Measurements from ENCODE around the gene ARHGAP30. TPM values are rescaled to one million over a fixed set of nuclear protein-coding genes. Genes with fewer than 3 reads are reported as not detected.

ARHGAP30 gene
- total RNA-seq, 2 donors from 2014 or later: 1.4 to 4.6 TPM

DNA sequence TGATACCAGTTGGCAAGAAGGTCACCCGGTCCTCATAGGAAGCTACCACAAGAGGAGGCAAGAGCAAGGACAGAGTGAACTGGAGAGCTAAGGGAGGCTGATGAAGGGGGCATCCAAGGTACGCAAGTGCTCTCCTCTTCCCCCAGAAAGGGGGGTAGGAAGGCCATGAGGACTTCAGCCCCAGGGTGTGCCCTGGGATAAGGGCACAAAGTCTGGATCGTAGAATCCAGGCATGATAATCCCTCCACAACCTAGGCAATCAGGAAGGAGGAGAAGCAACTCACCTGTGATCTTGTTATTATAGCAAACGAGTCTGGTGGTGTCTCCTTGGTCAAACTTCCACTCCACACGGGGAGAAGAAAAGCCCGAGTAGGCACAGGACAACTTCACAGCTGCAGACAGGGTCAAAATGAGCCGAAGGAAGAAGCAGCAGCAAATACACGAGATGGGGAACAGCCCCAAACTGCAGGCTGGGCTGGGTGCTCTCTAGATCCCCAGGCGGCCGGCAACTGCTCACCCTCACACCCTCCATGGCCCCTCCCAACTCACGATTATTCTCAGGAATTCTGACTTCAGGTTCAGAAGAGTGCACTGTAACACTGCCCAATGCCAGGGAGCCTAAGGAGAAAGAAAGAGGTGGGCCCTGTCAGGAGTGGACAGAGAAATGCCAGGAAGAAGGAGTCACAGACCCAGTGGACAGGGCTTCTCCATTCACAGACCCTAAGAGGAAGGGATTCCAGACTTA is 68.8 kb downstream of the ARHGAP30 start:
- Histone ChIP-seq H3K4me1 (peaks cover 0 to 13% of the 10 kb centered on the region in 2 donors), H3K9me3 (no peaks in the 10 kb centered on the region), H3K4me3 (no peak overlapping the region), H3K27ac (no peak overlapping the region), H3K27me3 (no peaks in the 10 kb centered on the region), H3K36me3 (peaks cover 10% of the 10 kb centered on the region)
- TF ChIP-seq, protein P1, sequence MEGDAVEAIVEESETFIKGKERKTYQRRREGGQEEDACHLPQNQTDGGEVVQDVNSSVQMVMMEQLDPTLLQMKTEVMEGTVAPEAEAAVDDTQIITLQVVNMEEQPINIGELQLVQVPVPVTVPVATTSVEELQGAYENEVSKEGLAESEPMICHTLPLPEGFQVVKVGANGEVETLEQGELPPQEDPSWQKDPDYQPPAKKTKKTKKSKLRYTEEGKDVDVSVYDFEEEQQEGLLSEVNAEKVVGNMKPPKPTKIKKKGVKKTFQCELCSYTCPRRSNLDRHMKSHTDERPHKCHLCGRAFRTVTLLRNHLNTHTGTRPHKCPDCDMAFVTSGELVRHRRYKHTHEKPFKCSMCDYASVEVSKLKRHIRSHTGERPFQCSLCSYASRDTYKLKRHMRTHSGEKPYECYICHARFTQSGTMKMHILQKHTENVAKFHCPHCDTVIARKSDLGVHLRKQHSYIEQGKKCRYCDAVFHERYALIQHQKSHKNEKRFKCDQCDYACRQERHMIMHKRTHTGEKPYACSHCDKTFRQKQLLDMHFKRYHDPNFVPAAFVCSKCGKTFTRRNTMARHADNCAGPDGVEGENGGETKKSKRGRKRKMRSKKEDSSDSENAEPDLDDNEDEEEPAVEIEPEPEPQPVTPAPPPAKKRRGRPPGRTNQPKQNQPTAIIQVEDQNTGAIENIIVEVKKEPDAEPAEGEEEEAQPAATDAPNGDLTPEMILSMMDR (IDR thresholded peaks at IDR 0.05): no peak
- no peak for DNase-seq (ENCODE audit: low spot score)

DNA sequence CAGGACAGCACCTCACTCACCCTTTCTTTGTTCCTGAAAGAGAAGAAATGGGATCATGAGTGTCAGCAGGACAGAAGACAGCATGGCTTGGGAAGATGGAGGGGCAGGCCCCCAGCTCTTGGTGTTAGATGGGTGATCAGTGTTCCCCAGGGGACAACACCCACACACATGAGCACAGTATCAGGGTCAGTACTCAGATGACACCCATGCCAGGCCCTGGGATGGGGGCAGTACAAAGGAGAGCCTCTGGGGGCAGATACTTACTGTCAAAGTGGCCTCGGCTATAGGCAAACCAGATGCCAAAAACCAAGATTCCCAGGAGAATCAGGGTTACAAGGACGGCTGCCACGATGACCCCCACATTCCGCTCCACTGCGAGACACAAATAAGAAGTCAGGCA is 70.3 kb downstream of the ARHGAP30 start:
- H3K27me3 ChIP-seq: no peaks in the 10 kb centered on the region
- H3K4me3 ChIP-seq: no peak overlapping the region
- no peaks in the 10 kb centered on the region for H3K9me3 ChIP-seq
- peaks cover 0 to 13% of the 10 kb centered on the region in 2 donors for H3K4me1 ChIP-seq
- TF ChIP-seq, protein P1 (IDR thresholded peaks at IDR 0.05): no peak
- H3K27ac ChIP-seq: no peak overlapping the region
- H3K36me3 ChIP-seq: peaks cover 10% of the 10 kb centered on the region
- no peak for DNase-seq (ENCODE audit: low spot score)

DNA sequence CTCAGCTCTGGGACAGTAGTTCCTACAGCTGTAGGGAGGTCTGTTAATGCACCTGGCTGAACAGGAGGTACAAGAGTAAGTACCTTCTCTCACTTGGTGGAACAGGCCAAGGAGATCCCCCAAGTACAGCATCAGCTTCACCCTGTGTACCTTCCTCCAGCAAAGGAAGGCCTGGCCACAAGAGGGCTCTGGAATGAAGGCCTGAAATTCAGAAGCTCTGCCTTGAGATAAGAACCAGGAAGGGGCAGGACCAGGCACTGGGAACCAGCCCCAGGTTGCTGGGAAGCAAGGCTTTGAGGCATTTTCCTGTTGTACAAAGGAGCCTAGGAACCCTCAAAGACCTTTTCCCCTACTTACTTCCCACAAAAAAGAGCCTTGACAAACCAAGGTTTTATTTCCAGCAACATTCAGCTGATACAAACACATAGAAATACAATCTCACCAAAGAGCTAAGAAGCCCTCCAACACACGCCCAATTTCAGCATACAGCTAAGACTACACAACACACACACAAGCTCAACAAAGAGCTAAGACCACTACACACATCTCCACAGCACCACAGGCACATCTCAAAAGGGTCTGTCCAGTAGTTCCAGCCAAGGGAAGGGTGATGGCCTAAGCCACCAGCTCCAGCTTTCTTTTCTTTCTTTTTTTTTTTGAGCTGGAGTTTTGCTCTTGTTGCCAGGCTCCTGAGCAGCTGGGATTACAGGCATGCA is 72.2 kb downstream of the ARHGAP30 start:
- Histone ChIP-seq H3K27ac (peak overlapping the region; percentile 31 to 52), H3K27me3 (no peaks in the 10 kb centered on the region)
- peak; percentile 79 for DNase-seq (ENCODE audit: low spot score)

More for the DNA sequence above, 72.2 kb downstream of the ARHGAP30 start:
- Histone ChIP-seq H3K9me3 (no peaks in the 10 kb centered on the region), H3K4me1 (peaks cover 0 to 13% of the 10 kb centered on the region in 2 donors), H3K4me3 (no peak overlapping the region), H3K36me3 (peaks cover 10% of the 10 kb centered on the region)
- TF ChIP-seq, protein P1 (IDR thresholded peaks at IDR 0.05): peak; percentile 38 to 79

Other genes starting within 250 kb of the ARHGAP30 start
- under 1 TPM; 0.41 to 0.86 TPM for gene CD244, start 207.0 kb downstream of the ARHGAP30 start, total RNA-seq
- gene ITLN1, start 184.7 kb downstream of the ARHGAP30 start, total RNA-seq: 1,000 to 10,000 TPM; 1,064 to 3,973 TPM
- 1 to 10 TPM; 2.0 to 6.3 TPM for gene ITLN2, start 115.1 kb downstream of the ARHGAP30 start, total RNA-seq
- gene F11R, start 48.7 kb downstream of the ARHGAP30 start, total RNA-seq: 10 to 100 TPM; 11.2 to 26.2 TPM
- gene TSTD1, start 30.9 kb downstream of the ARHGAP30 start, total RNA-seq: 100 to 1,000 TPM in 1 of 2 donors, 10 to 100 TPM in 1; 95.0 to 118 TPM
- gene USF1, start 23.9 kb downstream of the ARHGAP30 start, total RNA-seq: 10 to 100 TPM; 21.7 to 25.5 TPM
- under 1 TPM in 1 of 2 donors, not detected in 1; 0.75 TPM for gene NECTIN4, start 19.7 kb upstream of the ARHGAP30 start, total RNA-seq
- gene KLHDC9, start 28.5 kb upstream of the ARHGAP30 start, total RNA-seq: 1 to 10 TPM; 2.9 to 7.8 TPM
- 10 to 100 TPM; 39.9 to 42.2 TPM for gene PFDN2, start 48.1 kb upstream of the ARHGAP30 start, total RNA-seq
- gene NIT1, start 48.2 kb upstream of the ARHGAP30 start, total RNA-seq: 10 to 100 TPM; 19.1 to 26.0 TPM
- 10 to 100 TPM; 21.8 to 28.9 TPM for gene DEDD, start 62.8 kb upstream of the ARHGAP30 start, total RNA-seq
- 10 to 100 TPM; 53.0 to 77.4 TPM for gene UFC1, start 84.1 kb upstream of the ARHGAP30 start, total RNA-seq
- 10 to 100 TPM; 13.5 to 14.4 TPM for gene USP21, start 89.6 kb upstream of the ARHGAP30 start, total RNA-seq
- gene PPOX, start 96.5 kb upstream of the ARHGAP30 start, total RNA-seq: 1 to 10 TPM; 8.3 to 9.6 TPM
- 10 to 100 TPM; 24.3 to 32.7 TPM for gene B4GALT3, start 107.6 kb upstream of the ARHGAP30 start, total RNA-seq
- gene ADAMTS4, start 129.2 kb upstream of the ARHGAP30 start, total RNA-seq: 10 to 100 TPM; 12.6 to 19.5 TPM
- gene NDUFS2, start 132.5 kb upstream of the ARHGAP30 start, total RNA-seq: 100 to 1,000 TPM; 148 to 311 TPM
- 10 to 100 TPM; 16.8 to 77.8 TPM for gene FCER1G, start 145.4 kb upstream of the ARHGAP30 start, total RNA-seq
- not detected for gene APOA2, start 153.7 kb upstream of the ARHGAP30 start, total RNA-seq
- 10 to 100 TPM; 23.9 to 35.3 TPM for gene TOMM40L, start 156.2 kb upstream of the ARHGAP30 start, total RNA-seq
- gene NR1I3, start 168.3 kb upstream of the ARHGAP30 start, total RNA-seq: not detected
- under 1 TPM in 1 of 2 donors, not detected in 1; 0.59 TPM for gene PCP4L1, start 188.9 kb upstream of the ARHGAP30 start, total RNA-seq
- 1 to 10 TPM; 1.7 to 5.1 TPM for gene MPZ, start 240.1 kb upstream of the ARHGAP30 start, total RNA-seq
- 100 to 1,000 TPM in 1 of 2 donors, 10 to 100 TPM in 1; 37.8 to 151 TPM for gene SDHC, start 244.5 kb upstream of the ARHGAP30 start, total RNA-seq

All from right atrium auricular region (tissue), 2 donors.